Hepatocyte (in vitro differentiated cells): ENCODE measurements around the gene AAR2. TPM values are rescaled to one million over a fixed set of nuclear protein-coding genes. Genes with fewer than 3 reads are reported as not detected.

Source experiments
- DNase-seq: peaks from one replicate; pipeline ENCODE4 v3.0.0-alpha.2; 2016; ENCODE audit warnings: low spot score
- H2AFZ ChIP-seq: fragments of 200-600 bp; sonication (generic); 2 replicates; pipeline ENCODE4 v1.6.0; 2016; ENCODE audit warnings: antibody characterized with exemption, mild to moderate bottlenecking
- H3K27ac ChIP-seq: fragments of 200-600 bp; sonication (generic); 2 replicates; pipeline ENCODE4 v1.5.1; 2016; ENCODE audit warnings: mild to moderate bottlenecking
- H3K27me3 ChIP-seq: fragments of 200-600 bp; sonication (generic); 2 replicates; pipeline ENCODE4 v1.6.1; 2016
- H3K36me3 ChIP-seq: fragments of 200-600 bp; sonication (generic); replicated peaks from 2 replicates; pipeline ENCODE4 v1.5.1; 2016; ENCODE audit warnings: low read depth; ENCODE audit not compliant: insufficient read depth
- H3K4me1 ChIP-seq: fragments of 200-600 bp; sonication (generic); 2 replicates; pipeline ENCODE4 v1.5.1; 2016; ENCODE audit warnings: mild to moderate bottlenecking, moderate library complexity; ENCODE audit not compliant: insufficient read depth
- H3K4me2 ChIP-seq: fragments of 200-600 bp; sonication (generic); 2 replicates; pipeline ENCODE4 v1.6.0; 2016
- H3K4me3 ChIP-seq: fragments of 200-600 bp; sonication (generic); 2 replicates; pipeline ENCODE4 v1.5.1; 2016; ENCODE audit warnings: mild to moderate bottlenecking
- H3K79me2 ChIP-seq: fragments of 200-600 bp; sonication (generic); 2 replicates; pipeline ENCODE4 v1.6.0; 2017; ENCODE audit warnings: mild to moderate bottlenecking
- H3K9me2 ChIP-seq: fragments of 200-600 bp; sonication (generic); replicated peaks from 2 replicates; pipeline ENCODE4 v1.6.0; 2017; ENCODE audit warnings: mild to moderate bottlenecking; ENCODE audit not compliant: insufficient read depth
- H3K9me3 ChIP-seq: fragments of 200-600 bp; sonication (generic); 2 replicates; pipeline ENCODE4 v1.5.1; 2016; ENCODE audit warnings: low read depth, mild to moderate bottlenecking
- H4K20me1 ChIP-seq: fragments of 200-600 bp; sonication (generic); 2 replicates; pipeline ENCODE4 v1.6.0; 2016; ENCODE audit warnings: mild to moderate bottlenecking; ENCODE audit not compliant: insufficient read depth, poor library complexity, severe bottlenecking
- EZH2 ChIP-seq: fragments of 200-600 bp; sonication (generic); IDR thresholded peaks from 2 replicates; pipeline ENCODE4 v1.6.1; 2016; ENCODE audit warnings: antibody characterized with exemption, mild to moderate bottlenecking, borderline replicate concordance
- EZH2phosphoT487 ChIP-seq: fragments of 200-600 bp; sonication (generic); IDR thresholded peaks from one replicate; pipeline ENCODE4 v1.6.1; 2018; ENCODE audit warnings: antibody characterized with exemption, mild to moderate bottlenecking, low read depth, moderate library complexity; ENCODE audit not compliant: unreplicated experiment, severe bottlenecking
- WGBS: methylation state at CpG from one replicate; pipeline ENCODE4 v1.1.6; 2016; ENCODE audit warnings: low lambda C conversion rate; ENCODE audit errors: missing lambda C conversion rate; 5-methylcytosine and 5-hydroxymethylcytosine counted together
- polyA plus RNA-seq: library from polyadenylated mRNA; unstranded; fragments of >200 nt; fragmentation: Nextera tagmentation; extraction: Ambion mirVana; gene quantifications from 2 replicates; pipeline ENCODE4 v1.2.1, GENCODE V29; 2016
- total RNA-seq: library from RNA; depleted of rRNA; stranded (reverse); fragments of >200 nt; gene quantifications from 2 replicates; pipeline ENCODE4 v1.2.3, GENCODE V29; 2014
- TF ChIP-seq, protein P1 (sequence below): fragments of 200-600 bp; sonication (generic); IDR thresholded peaks from 2 replicates; pipeline ENCODE4 v1.5.1; 2016; ENCODE audit warnings: antibody characterized with exemption, mild to moderate bottlenecking; ENCODE audit not compliant: poor library complexity

Gene AAR2
- total and polyA plus RNA-seq, 2 experiments from 2014 or later = 26.7 to 36.7 TPM

DNA sequence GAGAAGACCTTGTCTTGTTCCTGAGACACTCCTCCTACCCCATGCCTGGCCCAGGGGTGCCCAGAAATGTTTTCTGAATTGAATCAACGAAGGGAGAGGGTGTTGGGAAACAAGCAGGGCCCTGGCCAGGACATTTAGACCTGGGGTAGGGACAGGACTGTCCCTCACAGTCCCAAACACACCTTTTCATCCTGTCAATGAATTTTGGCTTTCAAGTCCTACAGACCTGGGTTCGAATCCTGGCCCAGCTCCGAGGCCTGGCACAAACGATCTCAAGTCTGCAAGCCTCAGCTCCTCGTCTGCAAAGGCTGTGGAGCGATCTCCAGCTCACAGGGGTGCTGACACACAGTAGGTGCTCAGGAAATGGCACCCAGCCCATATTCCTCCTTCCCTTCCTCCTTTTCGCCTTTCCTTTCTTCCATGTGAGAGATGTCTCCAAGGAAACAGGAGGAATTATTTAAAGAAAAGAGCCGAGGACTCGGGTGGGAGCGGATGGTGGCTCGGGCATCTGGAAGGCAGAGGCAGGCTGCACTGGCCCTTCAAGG lies 62.6 kb downstream of the AAR2 start:
- H3K27me3 ChIP-seq = peaks cover 44% of the 10 kb centered on the region
- H3K27ac ChIP-seq = no peak overlapping the region
- no peaks in the 10 kb centered on the region for H3K4me1 ChIP-seq
- H3K36me3 ChIP-seq = no peaks in the 10 kb centered on the region
- H3K9me2 ChIP-seq = no peaks in the 10 kb centered on the region
- H3K4me3 ChIP-seq = no peak overlapping the region
- H2AFZ ChIP-seq = no peak overlapping the region
- H3K9me3 ChIP-seq = no peaks in the 10 kb centered on the region
- no peak for DNase-seq
- TF ChIP-seq EZH2phosphoT487 (no peak), EZH2 (no peak)
- TF ChIP-seq, protein P1, sequence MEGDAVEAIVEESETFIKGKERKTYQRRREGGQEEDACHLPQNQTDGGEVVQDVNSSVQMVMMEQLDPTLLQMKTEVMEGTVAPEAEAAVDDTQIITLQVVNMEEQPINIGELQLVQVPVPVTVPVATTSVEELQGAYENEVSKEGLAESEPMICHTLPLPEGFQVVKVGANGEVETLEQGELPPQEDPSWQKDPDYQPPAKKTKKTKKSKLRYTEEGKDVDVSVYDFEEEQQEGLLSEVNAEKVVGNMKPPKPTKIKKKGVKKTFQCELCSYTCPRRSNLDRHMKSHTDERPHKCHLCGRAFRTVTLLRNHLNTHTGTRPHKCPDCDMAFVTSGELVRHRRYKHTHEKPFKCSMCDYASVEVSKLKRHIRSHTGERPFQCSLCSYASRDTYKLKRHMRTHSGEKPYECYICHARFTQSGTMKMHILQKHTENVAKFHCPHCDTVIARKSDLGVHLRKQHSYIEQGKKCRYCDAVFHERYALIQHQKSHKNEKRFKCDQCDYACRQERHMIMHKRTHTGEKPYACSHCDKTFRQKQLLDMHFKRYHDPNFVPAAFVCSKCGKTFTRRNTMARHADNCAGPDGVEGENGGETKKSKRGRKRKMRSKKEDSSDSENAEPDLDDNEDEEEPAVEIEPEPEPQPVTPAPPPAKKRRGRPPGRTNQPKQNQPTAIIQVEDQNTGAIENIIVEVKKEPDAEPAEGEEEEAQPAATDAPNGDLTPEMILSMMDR = no peak
- no peak overlapping the region for H3K4me2 ChIP-seq
- H3K79me2 ChIP-seq = no peaks in the 10 kb centered on the region
- no peaks in the 10 kb centered on the region for H4K20me1 ChIP-seq
- whole genome bisulfite sequencing = 89% methylated on average over 11 of the region's 11 CpGs

DNA sequence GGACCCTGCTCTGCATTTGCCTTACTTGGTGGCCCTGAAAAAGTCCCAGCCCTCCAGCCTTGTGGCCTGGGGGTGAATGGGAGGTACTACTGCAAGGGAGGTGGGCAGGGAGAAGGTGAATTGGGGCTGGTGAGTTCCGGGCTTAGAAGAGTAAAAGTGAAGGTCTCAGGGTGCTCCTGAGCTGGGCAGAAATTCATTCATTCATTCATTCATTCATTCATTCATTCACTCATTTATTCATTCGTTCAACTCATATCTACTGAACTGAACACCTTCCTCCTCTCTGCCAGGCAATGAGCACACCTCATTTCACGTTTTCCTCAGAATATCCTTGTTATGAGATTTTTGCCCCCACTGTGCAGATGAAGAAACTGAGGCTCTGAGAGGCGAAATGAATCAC lies 63.2 kb downstream of the AAR2 start:
- Histone ChIP-seq H3K4me2 (no peak overlapping the region), H3K4me1 (no peaks in the 10 kb centered on the region), H3K9me2 (no peaks in the 10 kb centered on the region), H3K4me3 (no peak overlapping the region), H3K27ac (no peak overlapping the region), H2AFZ (no peak overlapping the region), H3K36me3 (no peaks in the 10 kb centered on the region), H4K20me1 (no peaks in the 10 kb centered on the region), H3K27me3 (peaks cover 50% of the 10 kb centered on the region), H3K9me3 (no peaks in the 10 kb centered on the region), H3K79me2 (no peaks in the 10 kb centered on the region)
- DNase-seq = no peak
- WGBS = 76% methylated on average over 4 of the region's 4 CpGs
- TF ChIP-seq, protein P1 = no peak
- no peak for TF ChIP-seq EZH2phosphoT487
- no peak for TF ChIP-seq EZH2

DNA sequence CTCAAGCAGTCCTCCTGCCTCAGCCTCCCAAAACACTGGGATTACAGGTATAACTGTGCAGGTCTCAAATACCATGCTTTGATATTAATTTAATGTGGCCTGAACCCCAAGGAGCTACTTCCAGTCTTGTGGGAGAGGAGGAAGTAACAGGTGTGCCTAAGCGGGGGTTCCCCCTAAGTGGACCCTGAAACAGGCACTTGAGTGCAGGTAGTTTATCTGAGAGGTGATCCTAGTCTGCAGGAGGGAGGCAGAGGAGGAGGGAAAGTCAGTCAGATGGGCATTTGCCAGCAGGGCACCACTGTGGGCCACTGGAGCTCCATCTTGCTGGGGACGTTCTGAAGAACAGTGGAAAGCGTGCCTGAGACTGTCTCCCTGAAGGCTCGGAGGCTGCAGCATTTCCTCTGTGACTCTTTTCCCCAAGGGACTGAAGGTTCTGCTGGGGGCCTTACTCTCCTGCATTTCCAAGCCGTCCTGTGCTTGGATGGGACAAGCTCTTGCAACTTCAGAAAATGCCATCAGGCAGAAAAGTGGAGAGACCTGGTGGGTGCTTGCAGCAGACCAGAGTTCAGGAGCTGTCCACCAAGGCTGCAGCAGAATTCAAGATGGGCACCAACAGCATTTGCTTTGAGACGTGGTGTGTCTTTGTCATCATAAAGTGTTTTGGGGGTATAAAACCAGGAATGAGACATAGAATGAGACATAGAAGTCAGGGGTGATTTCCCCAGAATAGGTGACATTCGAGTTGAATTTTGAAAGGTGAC lies 65.3 kb downstream of the AAR2 start:
- WGBS = 71% methylated on average over 7 of the region's 7 CpGs
- Histone ChIP-seq H3K4me3 (no peak overlapping the region), H3K9me2 (no peaks in the 10 kb centered on the region), H3K27ac (no peak overlapping the region), H3K36me3 (no peaks in the 10 kb centered on the region), H3K79me2 (no peaks in the 10 kb centered on the region), H3K27me3 (peaks cover 58% of the 10 kb centered on the region), H2AFZ (no peak overlapping the region), H3K4me1 (peaks cover 1% of the 10 kb centered on the region), H3K9me3 (no peaks in the 10 kb centered on the region), H4K20me1 (no peaks in the 10 kb centered on the region), H3K4me2 (no peak overlapping the region)
- TF ChIP-seq EZH2phosphoT487 (no peak), EZH2 (no peak)
- TF ChIP-seq, protein P1 = no peak
- no peak for DNase-seq
